ENCODE data around the gene CUTA. TPM values are rescaled to one million over a fixed set of nuclear protein-coding genes. Genes with fewer than 3 reads are reported as not detected.

The CUTA gene
- total RNA-seq, 2 donors from 2014 or later, result 198 to 219 TPM

DNA sequence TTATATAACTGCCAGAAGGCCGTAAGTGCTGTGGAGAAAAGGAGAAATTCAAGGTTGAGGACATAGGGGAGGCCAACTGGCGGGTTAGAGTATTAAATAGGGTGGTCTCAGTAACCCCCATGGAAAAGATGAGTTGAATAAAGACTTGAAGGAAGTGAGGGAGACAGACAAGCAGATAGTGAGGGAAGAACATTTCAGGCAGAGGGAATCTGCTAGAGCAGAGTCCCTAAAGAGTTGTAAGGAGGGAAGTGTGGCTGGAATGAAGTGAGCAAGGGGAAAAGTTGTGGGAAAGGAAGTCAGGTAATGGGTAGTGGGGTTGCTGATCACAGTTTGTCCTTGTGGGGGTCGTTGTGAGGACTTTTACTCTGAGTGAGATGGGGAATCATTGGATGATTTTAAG is 24.9 kb downstream of the CUTA start:
- peaks cover 4% of the 10 kb centered on the region for H3K36me3 ChIP-seq (ENCODE audit: control insufficient read depth, insufficient read depth, low read length)
- WGBS, 2 experiments (ENCODE audit: insufficient coverage in 1 of 2, insufficient read length in 1 of 2), result 67 to 75% methylated on average over 3 of the region's 3 CpGs

DNA sequence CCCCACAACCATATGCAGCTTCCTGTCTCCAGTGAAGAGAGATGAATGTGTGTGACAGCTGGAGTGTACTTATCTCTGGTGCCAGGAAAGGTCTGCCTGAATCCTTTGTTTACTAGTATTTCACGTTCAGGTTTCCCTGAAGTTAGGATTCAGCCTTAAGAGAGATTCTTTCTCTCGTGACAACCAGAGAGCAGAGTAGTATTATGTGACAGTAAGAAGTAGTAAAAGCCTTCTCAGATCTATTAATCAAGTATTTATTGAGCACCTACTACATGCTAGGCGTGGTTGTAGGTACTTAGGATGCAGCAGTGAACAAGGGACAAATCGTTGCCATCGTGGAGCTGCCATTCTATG is 25.3 kb downstream of the CUTA start:
- TF ChIP-seq, protein P1, sequence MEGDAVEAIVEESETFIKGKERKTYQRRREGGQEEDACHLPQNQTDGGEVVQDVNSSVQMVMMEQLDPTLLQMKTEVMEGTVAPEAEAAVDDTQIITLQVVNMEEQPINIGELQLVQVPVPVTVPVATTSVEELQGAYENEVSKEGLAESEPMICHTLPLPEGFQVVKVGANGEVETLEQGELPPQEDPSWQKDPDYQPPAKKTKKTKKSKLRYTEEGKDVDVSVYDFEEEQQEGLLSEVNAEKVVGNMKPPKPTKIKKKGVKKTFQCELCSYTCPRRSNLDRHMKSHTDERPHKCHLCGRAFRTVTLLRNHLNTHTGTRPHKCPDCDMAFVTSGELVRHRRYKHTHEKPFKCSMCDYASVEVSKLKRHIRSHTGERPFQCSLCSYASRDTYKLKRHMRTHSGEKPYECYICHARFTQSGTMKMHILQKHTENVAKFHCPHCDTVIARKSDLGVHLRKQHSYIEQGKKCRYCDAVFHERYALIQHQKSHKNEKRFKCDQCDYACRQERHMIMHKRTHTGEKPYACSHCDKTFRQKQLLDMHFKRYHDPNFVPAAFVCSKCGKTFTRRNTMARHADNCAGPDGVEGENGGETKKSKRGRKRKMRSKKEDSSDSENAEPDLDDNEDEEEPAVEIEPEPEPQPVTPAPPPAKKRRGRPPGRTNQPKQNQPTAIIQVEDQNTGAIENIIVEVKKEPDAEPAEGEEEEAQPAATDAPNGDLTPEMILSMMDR (conservative IDR thresholded peaks at IDR 0.05), result no peak

More for the DNA sequence above, 24.9 kb downstream of the CUTA start:
- Histone ChIP-seq H3K4me1 (ENCODE audit: control insufficient read depth, insufficient read depth, low read length) (no peaks in the 10 kb centered on the region), H3K9ac (ENCODE audit: extremely low read depth, low read length, poor library complexity, severe bottlenecking) (peak overlapping the region; percentile 83), H3K4me3 (ENCODE audit: low read length) (peak overlapping the region; percentile 95), H3K9me3 (ENCODE audit: control insufficient read depth, low read length) (no peaks in the 10 kb centered on the region), H3K27ac (ENCODE audit: low read depth, low read length) (no peak overlapping the region), H3K27me3 (ENCODE audit: control insufficient read depth, insufficient read depth, low read length, poor library complexity, severe bottlenecking) (no peaks in the 10 kb centered on the region)
- TF ChIP-seq, protein P1 (conservative IDR thresholded peaks at IDR 0.05), result no peak
- Mint-ChIP-seq H3K36me3 (ENCODE audit: low read depth) (peaks cover 10% of the 10 kb centered on the region), H3K4me1 (peaks cover 24% of the 10 kb centered on the region), H3K27ac (peak overlapping the region; percentile 86), H3K4me3 (peak overlapping the region; percentile 85), H3K9me3 (no peaks in the 10 kb centered on the region), H3K27me3 (ENCODE audit: insufficient read depth) (no peaks in the 10 kb centered on the region)
- no peak for DNase-seq

DNA sequence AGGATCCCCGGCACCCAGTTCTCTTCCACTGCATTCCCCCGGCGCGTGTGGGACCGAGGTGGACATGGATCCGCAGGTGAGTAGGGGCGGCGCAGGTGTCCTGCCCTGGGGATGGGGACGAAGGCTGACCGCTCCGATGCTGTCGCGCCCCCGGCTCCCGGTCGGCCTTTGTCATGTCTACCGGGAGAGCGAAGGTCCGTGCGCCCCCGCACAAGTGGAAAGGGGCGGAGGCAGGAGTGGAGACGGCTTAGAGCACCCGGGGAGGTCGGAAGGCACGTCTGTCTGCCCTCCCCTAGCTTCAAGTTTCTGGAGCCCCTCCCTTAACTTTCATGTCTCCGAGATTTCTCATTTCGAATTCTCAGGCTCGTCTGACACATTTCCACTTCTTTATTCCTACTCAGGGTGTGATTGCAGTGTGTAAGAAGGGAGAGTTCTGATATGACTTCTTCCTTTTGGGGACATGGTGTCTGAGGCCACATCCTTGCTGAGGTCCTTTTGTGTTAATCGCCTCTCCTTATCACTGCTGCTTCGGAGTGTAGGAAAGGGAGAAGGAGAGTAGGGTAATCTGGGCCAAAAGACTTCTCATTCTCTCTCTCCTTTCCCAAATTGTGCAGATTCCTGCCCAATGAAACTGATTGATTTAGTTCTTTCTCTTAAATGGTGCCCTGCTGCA is 25.8 kb downstream of the CUTA start:
- H3K27me3 ChIP-seq (ENCODE audit: control insufficient read depth, insufficient read depth, low read length, poor library complexity, severe bottlenecking), result no peaks in the 10 kb centered on the region
- no peaks in the 10 kb centered on the region for H3K4me1 ChIP-seq (ENCODE audit: control insufficient read depth, insufficient read depth, low read length)
- H3K36me3 Mint-ChIP-seq (ENCODE audit: low read depth), result peaks cover 3% of the 10 kb centered on the region
- H3K27ac ChIP-seq (ENCODE audit: low read depth, low read length), result peak overlapping the region; percentile 52
- no peaks in the 10 kb centered on the region for H3K27me3 Mint-ChIP-seq (ENCODE audit: insufficient read depth)
- H3K9me3 Mint-ChIP-seq, result no peaks in the 10 kb centered on the region
- 0 to 1% methylated on average over 4 to 31 of the region's 31 CpGs for WGBS, 2 experiments (ENCODE audit: insufficient coverage in 1 of 2, insufficient read length in 1 of 2)
- peak overlapping the region; percentile 95 for H3K4me3 ChIP-seq (ENCODE audit: low read length)
- no peaks in the 10 kb centered on the region for H3K9me3 ChIP-seq (ENCODE audit: control insufficient read depth, low read length)
- peaks cover 24% of the 10 kb centered on the region for H3K4me1 Mint-ChIP-seq
- no peaks in the 10 kb centered on the region for H3K36me3 ChIP-seq (ENCODE audit: control insufficient read depth, insufficient read depth, low read length)
- H3K4me3 Mint-ChIP-seq, result peak overlapping the region; percentile 85
- DNase-seq, result no peak
- TF ChIP-seq, protein P1 (conservative IDR thresholded peaks at IDR 0.05), result no peak
- peak overlapping the region; percentile 97 for H3K27ac Mint-ChIP-seq
- peak overlapping the region; percentile 83 for H3K9ac ChIP-seq (ENCODE audit: extremely low read depth, low read length, poor library complexity, severe bottlenecking)

More for the DNA sequence above, 25.3 kb downstream of the CUTA start:
- Histone ChIP-seq H3K27me3 (ENCODE audit: control insufficient read depth, insufficient read depth, low read length, poor library complexity, severe bottlenecking) (no peaks in the 10 kb centered on the region), H3K27ac (ENCODE audit: low read depth, low read length) (no peak overlapping the region), H3K9me3 (ENCODE audit: control insufficient read depth, low read length) (no peaks in the 10 kb centered on the region), H3K9ac (ENCODE audit: extremely low read depth, low read length, poor library complexity, severe bottlenecking) (peak overlapping the region; percentile 83), H3K4me1 (ENCODE audit: control insufficient read depth, insufficient read depth, low read length) (no peaks in the 10 kb centered on the region), H3K36me3 (ENCODE audit: control insufficient read depth, insufficient read depth, low read length) (peaks cover under 1% of the 10 kb centered on the region), H3K4me3 (ENCODE audit: low read length) (peak overlapping the region; percentile 95)
- Mint-ChIP-seq H3K36me3 (ENCODE audit: low read depth) (peaks cover 6% of the 10 kb centered on the region), H3K4me1 (peaks cover 24% of the 10 kb centered on the region), H3K27ac (peak overlapping the region; percentile 97), H3K9me3 (no peaks in the 10 kb centered on the region), H3K27me3 (ENCODE audit: insufficient read depth) (no peaks in the 10 kb centered on the region), H3K4me3 (peak overlapping the region; percentile 85)
- 40 to 56% methylated on average over 3 to 5 of the region's 5 CpGs for WGBS, 2 experiments (ENCODE audit: insufficient coverage in 1 of 2, insufficient read length in 1 of 2)
- DNase-seq, result no peak
